ENCODE results near the gene CYSRT1.

Gene CYSRT1

DNA sequence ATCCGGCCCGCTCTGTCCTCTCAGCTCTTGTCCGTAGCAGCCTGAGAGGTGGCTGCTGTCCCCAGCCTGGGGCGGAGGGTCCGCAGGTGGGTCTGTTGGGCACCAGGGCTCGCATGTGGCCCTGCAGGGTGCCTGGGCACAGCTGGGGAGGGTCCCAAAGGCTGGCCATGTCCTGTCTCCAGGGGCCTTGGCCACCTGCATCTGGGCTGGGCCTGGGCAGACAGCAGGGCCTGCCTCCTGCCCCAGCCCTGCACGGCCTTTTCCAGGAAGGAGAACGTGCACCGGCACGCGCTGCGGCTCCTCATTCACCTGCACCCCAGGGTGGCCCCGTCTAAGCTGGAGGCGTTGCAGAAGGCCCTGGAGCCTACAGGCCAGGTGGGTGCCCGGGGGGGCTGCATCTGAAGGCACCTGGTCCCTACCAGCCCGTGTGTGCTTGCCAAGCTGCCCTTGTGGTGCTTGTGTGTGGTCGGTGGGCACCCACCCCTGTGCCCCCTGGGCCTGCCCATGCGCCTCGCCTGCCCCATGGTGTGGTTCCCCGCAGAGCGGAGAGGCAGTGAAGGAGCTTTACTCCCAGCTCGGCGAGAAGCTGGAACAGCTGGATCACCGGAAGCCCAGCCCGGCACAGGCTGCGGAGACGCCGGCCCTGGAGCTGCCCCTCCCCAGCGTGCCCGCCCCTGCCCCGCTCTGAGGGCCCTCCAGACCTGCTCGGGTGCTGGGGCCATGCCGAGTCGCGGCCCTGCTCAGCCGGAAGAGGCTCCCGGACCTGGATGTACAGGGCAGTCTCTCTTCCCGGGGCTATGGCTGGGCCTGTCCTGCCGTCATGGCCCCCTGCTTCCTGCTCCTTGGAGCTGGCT lies 47.5 kb downstream of the CYSRT1 start:
- TF ChIP-seq, protein P1, sequence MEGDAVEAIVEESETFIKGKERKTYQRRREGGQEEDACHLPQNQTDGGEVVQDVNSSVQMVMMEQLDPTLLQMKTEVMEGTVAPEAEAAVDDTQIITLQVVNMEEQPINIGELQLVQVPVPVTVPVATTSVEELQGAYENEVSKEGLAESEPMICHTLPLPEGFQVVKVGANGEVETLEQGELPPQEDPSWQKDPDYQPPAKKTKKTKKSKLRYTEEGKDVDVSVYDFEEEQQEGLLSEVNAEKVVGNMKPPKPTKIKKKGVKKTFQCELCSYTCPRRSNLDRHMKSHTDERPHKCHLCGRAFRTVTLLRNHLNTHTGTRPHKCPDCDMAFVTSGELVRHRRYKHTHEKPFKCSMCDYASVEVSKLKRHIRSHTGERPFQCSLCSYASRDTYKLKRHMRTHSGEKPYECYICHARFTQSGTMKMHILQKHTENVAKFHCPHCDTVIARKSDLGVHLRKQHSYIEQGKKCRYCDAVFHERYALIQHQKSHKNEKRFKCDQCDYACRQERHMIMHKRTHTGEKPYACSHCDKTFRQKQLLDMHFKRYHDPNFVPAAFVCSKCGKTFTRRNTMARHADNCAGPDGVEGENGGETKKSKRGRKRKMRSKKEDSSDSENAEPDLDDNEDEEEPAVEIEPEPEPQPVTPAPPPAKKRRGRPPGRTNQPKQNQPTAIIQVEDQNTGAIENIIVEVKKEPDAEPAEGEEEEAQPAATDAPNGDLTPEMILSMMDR (IDR thresholded peaks at IDR 0.05; ENCODE audit: low read length, missing control alignments): no peak
- DNase-seq (ENCODE audit: low read depth): no peak
- no peak overlapping the region for H3K4me3 ChIP-seq (replicated peaks; ENCODE audit: low read depth, low read length)

DNA sequence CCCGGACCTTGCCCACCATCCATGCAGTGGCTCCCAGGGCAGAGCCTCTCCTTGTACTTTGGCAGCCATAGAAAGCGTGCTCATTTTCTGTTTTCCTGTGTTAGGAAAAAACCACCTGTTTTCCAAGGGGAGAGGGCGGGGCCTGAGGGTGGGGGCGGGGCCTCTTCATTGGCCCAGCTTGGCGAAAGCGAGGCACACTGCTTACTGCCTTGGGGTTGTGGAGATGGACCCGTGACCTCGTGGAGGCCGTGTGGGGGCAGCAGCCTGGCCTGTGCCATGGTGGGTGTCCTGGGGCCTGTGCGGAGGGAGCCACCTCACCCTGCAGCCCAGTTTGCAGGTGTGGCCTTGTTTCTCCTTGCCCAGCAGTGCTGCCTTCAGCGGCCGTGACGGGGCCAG lies 48.1 kb downstream of the CYSRT1 start:
- DNase-seq (ENCODE audit: low read depth): no peak
- H3K4me3 ChIP-seq (replicated peaks; ENCODE audit: low read depth, low read length): no peak overlapping the region
- TF ChIP-seq, protein P1 (IDR thresholded peaks at IDR 0.05; ENCODE audit: low read length, missing control alignments): no peak

DNA sequence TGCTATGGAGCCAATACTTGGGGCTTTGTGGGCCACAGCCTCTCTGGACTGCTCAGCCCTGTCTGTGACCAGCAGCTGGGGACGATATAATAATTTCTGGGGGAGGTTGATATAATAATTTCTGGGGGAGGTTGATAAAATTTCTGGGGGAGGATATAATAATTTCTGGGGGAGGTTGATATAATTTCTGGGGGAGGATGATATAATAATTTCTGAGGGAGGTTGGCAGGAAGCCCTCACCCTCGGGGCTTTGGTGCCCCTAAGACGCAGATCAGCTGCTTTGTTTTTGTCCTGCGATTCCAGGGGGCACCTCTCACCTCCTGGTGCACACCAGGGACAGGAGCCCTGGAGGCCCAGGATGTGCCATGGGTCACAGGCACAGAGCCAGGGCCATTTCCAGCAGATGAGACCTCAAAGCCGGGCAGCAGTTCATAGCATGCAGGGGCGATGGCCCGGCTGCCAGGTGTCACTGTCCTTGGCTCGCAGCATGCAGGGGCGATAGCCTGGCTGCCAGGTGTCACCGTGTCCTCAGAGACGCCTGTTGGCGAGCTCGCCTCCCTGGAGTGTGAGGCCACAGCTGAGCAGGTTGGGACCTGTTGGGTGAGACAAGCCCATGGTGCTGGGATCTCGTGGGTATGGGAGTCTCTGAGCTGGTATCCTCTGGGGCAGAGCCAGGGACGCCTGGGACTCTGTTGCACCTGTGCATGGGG lies 48.8 kb downstream of the CYSRT1 start:
- TF ChIP-seq, protein P1 (IDR thresholded peaks at IDR 0.05; ENCODE audit: low read length, missing control alignments): no peak
- no peak for DNase-seq (ENCODE audit: low read depth)

DNA sequence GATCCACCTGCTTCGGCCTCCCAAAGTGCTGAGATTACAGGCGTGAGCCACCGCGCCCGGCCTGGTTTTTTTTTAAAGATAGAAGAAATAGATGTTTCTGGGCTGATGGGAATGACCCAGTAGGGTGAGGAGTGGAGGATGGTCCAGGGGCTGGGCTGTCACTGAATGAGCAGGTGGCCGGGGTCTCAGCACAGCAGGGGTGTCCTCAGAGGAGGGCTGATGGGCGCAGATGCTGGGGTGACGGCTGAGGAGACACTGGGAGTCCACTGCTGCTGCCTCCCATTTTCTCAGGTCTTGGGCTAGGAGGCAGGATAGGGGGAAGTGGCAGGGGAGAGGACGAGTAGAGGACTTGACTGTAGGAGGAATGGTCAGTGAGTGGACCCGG lies 50.2 kb downstream of the CYSRT1 start:
- TF ChIP-seq, protein P1 (IDR thresholded peaks at IDR 0.05; ENCODE audit: low read length, missing control alignments): no peak
- DNase-seq (ENCODE audit: low read depth): no peak
- no peak overlapping the region for H3K4me3 ChIP-seq (replicated peaks; ENCODE audit: low read depth, low read length)

More for the DNA sequence above, 48.8 kb downstream of the CYSRT1 start:
- no peak overlapping the region for H3K4me3 ChIP-seq (replicated peaks; ENCODE audit: low read depth, low read length)
